ENCODE results near the gene SDC1. TPM values are rescaled to one million over a fixed set of nuclear protein-coding genes. Genes with fewer than 3 reads are reported as not detected.

The SDC1 gene
- total RNA-seq, 2 donors from 2014 or later = 0.24 TPM; not detected in 1

DNA sequence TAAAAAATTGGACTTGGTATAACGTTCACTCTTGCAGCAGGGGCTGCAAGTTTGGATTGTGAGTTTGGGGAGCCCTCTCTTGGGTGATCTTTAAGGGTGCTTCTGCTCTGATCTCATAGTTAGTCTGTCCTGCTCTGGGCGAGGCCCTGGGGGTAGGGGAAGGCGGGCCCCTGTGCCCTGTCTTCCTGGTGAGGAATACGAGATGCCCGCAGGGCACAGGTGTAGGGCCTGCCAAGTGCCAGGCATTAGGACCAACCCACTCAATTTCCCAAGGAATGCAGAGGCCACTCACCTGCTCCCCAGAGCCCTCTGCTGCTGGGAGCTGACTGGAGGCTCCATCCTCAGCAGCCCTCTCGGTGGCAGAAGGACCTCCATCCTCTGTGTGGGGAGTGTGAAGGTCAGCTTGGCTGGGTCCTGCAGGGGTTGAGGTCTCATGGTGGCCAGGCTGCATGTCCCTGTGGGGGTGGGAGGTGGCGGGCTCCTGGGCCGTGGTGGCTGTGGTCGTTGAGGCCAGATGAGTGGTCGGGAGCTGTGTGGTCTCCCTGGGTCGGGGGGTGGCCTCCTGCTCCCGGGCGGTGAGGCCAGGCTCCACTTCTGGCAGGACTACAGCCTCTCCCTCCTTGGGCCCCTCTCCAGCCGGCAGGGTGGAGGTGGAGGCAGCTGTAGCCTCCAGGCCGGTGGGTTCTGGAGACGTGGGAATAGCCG is 21.3 kb downstream of the SDC1 start:
- DNase-seq (ENCODE audit: low spot score) = no peak
- no peak for TF ChIP-seq CTCF (IDR thresholded peaks at IDR 0.05)
- no peaks in the 10 kb centered on the region for H3K9me3 ChIP-seq
- no peaks in the 10 kb centered on the region for H3K27me3 ChIP-seq
- no peaks in the 10 kb centered on the region for H3K4me1 ChIP-seq
- no peaks in the 10 kb centered on the region for H3K36me3 ChIP-seq
- no peak overlapping the region for H3K27ac ChIP-seq
- no peak overlapping the region for H3K4me3 ChIP-seq

- no peaks in the 10 kb centered on the region for H3K4me1 ChIP-seq
- H3K27me3 ChIP-seq = no peaks in the 10 kb centered on the region
- no peak overlapping the region for H3K4me3 ChIP-seq
- TF ChIP-seq CTCF (IDR thresholded peaks at IDR 0.05) = no peak
- no peaks in the 10 kb centered on the region for H3K9me3 ChIP-seq
- no peak overlapping the region for H3K27ac ChIP-seq
- no peak for DNase-seq (ENCODE audit: low spot score)
- H3K36me3 ChIP-seq = no peaks in the 10 kb centered on the region
These were observed 21.9 kb downstream of the SDC1 start for GRCh38 chr2:20203072-20203471.

- Histone ChIP-seq H3K4me1 (no peaks in the 10 kb centered on the region), H3K4me3 (no peak overlapping the region), H3K27me3 (no peaks in the 10 kb centered on the region), H3K36me3 (no peaks in the 10 kb centered on the region), H3K9me3 (no peaks in the 10 kb centered on the region), H3K27ac (no peak overlapping the region)
- DNase-seq (ENCODE audit: low spot score) = no peak
- TF ChIP-seq CTCF (IDR thresholded peaks at IDR 0.05) = no peak
These were observed 23.3 kb downstream of the SDC1 start for GRCh38 chr2:20201671-20202070.

GRCh38 chr2:20200697-20201555 is 24.0 kb downstream of the SDC1 start:
- Histone ChIP-seq H3K9me3 (no peaks in the 10 kb centered on the region), H3K27me3 (no peaks in the 10 kb centered on the region), H3K27ac (no peak overlapping the region), H3K4me3 (no peak overlapping the region), H3K4me1 (no peaks in the 10 kb centered on the region), H3K36me3 (no peaks in the 10 kb centered on the region)
- no peak for TF ChIP-seq CTCF (IDR thresholded peaks at IDR 0.05)
- DNase-seq (ENCODE audit: low spot score) = no peak

DNA sequence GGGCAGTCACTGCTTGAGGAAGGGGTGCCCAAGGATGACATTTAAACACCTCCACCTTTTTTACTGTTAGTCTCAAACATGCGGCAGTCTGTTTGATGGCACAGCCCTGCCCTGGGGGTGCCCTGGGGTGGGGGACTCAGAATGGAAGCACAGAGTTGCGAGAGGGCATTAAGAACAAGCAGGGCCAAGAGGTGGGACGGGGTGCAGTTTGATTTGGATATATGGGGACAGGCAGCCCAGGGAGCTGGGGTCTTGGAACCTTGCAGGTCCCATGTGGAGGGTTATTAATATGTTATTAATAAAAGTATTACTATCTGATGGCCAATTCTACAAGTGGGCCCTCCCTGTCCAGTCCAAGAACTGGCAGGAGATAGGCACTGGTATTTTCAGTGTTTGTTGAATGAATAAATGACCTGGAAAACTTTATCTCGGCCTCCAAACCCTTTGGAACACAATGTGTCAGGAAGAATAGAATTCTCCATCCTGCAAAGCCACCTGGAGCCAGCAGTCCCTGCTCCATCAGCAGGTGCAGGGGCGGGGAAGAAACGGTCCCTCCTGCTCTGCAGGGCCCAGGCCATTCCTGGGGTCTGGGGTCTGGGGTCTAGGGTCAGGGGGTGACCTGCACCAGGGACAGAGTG is 25.2 kb downstream of the SDC1 start:
- DNase-seq (ENCODE audit: low spot score) = no peak
- H3K4me1 ChIP-seq = no peaks in the 10 kb centered on the region
- H3K27ac ChIP-seq = no peak overlapping the region
- no peak for TF ChIP-seq CTCF (IDR thresholded peaks at IDR 0.05)
- H3K36me3 ChIP-seq = no peaks in the 10 kb centered on the region
- no peak overlapping the region for H3K4me3 ChIP-seq
- no peaks in the 10 kb centered on the region for H3K27me3 ChIP-seq
- no peaks in the 10 kb centered on the region for H3K9me3 ChIP-seq

All from right atrium auricular region (tissue), 2 donors.